ENCODE results near the gene BAIAP2.

GRCh38 chr17:81129289-81129688, 94.3 kb downstream of the BAIAP2 start:
- TF ChIP-seq ZNF891 (CRISPR knock-in tag; IDR thresholded peaks at IDR 0.05) (no peak), YY1 (IDR thresholded peaks at IDR 0.05; ENCODE audit: insufficient read depth, insufficient replicate concordance, low read depth, low read length) (no peak), SP2 (CRISPR knock-in tag; IDR thresholded peaks at IDR 0.05) (no peak)
